DOHH2 (cell line): ENCODE results near the gene CAMTA1.

ENCODE experiments used
- EZH2phosphoT487 ChIP-seq: fragments of 200-600 bp; sonication (generic); IDR thresholded peaks from 2 replicates; pipeline ENCODE4 v1.6.1; 2017; ENCODE audit warnings: borderline replicate concordance, mild to moderate bottlenecking, antibody characterized with exemption, low read length, moderate library complexity, mixed read lengths
- TF ChIP-seq, protein P1 (sequence below): fragments of 200-600 bp; sonication (generic); IDR thresholded peaks from one replicate; pipeline ENCODE4 v1.5.1; 2014; ENCODE audit warnings: antibody characterized with exemption, mild to moderate bottlenecking, low read depth, low read length; ENCODE audit not compliant: poor library complexity, severe bottlenecking

DNA sequence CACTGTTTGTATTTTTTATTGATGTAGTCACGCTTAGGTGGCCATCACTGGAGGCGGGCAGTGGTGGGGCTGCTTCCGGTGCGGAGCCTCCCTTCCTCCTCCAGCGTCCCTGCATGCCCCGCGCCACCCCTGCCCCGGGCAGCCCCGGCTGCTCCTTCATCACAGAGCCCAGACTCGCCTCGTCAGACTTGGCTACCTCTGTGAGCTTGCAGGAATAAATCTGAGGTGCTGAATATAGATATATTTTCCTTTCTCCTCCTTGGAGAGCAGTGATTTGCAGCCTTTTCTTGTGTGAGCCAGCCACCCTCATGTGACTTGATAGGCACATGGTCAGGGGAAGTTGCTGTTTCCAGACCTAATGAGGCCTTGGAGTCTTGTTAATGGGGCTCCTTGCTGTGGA, 573.2 kb downstream of the CAMTA1 start:
- TF ChIP-seq, protein P1, sequence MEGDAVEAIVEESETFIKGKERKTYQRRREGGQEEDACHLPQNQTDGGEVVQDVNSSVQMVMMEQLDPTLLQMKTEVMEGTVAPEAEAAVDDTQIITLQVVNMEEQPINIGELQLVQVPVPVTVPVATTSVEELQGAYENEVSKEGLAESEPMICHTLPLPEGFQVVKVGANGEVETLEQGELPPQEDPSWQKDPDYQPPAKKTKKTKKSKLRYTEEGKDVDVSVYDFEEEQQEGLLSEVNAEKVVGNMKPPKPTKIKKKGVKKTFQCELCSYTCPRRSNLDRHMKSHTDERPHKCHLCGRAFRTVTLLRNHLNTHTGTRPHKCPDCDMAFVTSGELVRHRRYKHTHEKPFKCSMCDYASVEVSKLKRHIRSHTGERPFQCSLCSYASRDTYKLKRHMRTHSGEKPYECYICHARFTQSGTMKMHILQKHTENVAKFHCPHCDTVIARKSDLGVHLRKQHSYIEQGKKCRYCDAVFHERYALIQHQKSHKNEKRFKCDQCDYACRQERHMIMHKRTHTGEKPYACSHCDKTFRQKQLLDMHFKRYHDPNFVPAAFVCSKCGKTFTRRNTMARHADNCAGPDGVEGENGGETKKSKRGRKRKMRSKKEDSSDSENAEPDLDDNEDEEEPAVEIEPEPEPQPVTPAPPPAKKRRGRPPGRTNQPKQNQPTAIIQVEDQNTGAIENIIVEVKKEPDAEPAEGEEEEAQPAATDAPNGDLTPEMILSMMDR: no peak
- TF ChIP-seq EZH2phosphoT487: no peak
